K562 (cell line): ENCODE results near the gene RPS2. TPM values are rescaled to one million over a fixed set of nuclear protein-coding genes. Genes with fewer than 3 reads are reported as not detected.
A peak's percentile ranks its signal among the peaks of the same experiment; 100 is the strongest.

ENCODE experiments used
- AFF4 ChIP-seq: sonication (generic); formaldehyde crosslinking; IDR thresholded peaks from 2 replicates; pipeline ENCODE4 v1.8.0; 2023; ENCODE audit warnings: mild to moderate bottlenecking, missing genetic modification reagents
- ARNT ChIP-seq, 2 experiments: fragments of 450-650 bp; IDR thresholded peaks; 2 replicates each; pipeline ENCODE4 v1.6.1; 2016; ENCODE audit warnings: mild to moderate bottlenecking in 1 of 2
- ILF3 ChIP-seq: fragments of 450-650 bp; IDR thresholded peaks from 2 replicates; pipeline ENCODE4 v1.6.1; 2018; ENCODE audit warnings: antibody characterized with exemption, mild to moderate bottlenecking, moderate library complexity, borderline replicate concordance
- LARP7 ChIP-seq: fragments of 450-650 bp; IDR thresholded peaks from 2 replicates; pipeline ENCODE4 v1.6.1; 2016
- MIER1 ChIP-seq: fragments of 450-650 bp; IDR thresholded peaks from 2 replicates; pipeline ENCODE4 v1.6.1; 2016; ENCODE audit warnings: antibody characterized with exemption, mild to moderate bottlenecking, low read depth
- NR2C1 ChIP-seq, 2 experiments: fragments of 450-650 bp; IDR thresholded peaks; 2 replicates each; pipeline ENCODE4 v1.6.1; 2017; ENCODE audit warnings: mild to moderate bottlenecking in 2 of 2, antibody characterized with exemption in 1 of 2, inconsistent platforms in 1 of 2, missing compliant biosample characterization in 1 of 2, missing genetic modification characterization in 1 of 2
- OTX1 ChIP-seq: fragments of 450-650 bp; formaldehyde crosslinking; IDR thresholded peaks from 2 replicates; pipeline ENCODE4 v1.4.0; 2022; ENCODE audit warnings: mild to moderate bottlenecking
- PHB ChIP-seq: fragments of 250-450 bp; sonication (Bioruptor Pico); IDR thresholded peaks from 2 replicates; pipeline ENCODE4 v1.5.0; 2021
- PPARD ChIP-seq: fragments of 250-450 bp; sonication (Bioruptor Pico); IDR thresholded peaks from 2 replicates; pipeline ENCODE4 v1.8.0; 2022; ENCODE audit warnings: inconsistent platforms, mild to moderate bottlenecking, moderate library complexity
- PRPF4 ChIP-seq: fragments of 200-400 bp; formaldehyde crosslinking; IDR thresholded peaks from one replicate; pipeline ENCODE4 v1.6.1; 2017; ENCODE audit warnings: low read length, low read depth, mild to moderate bottlenecking; ENCODE audit not compliant: insufficient read depth, poor library complexity, severe bottlenecking
- PTRF ChIP-seq: fragments of 450-650 bp; IDR thresholded peaks from 2 replicates; pipeline ENCODE4 v1.6.1; 2016; ENCODE audit warnings: mild to moderate bottlenecking, missing genetic modification characterization, missing compliant biosample characterization
- RAD21 ChIP-seq, 2 experiments: fragments of 250-450 bp in 1 of 2; fragments of 450-650 bp in 1 of 2; sonication (Bioruptor Pico) in 1 of 2; formaldehyde crosslinking in 1 of 2; IDR thresholded peaks in 1 of 2; conservative IDR thresholded peaks in 1 of 2; 2 replicates each; pipeline versions ENCODE4 v1.4.0 to v1.8.0; 2020 to 2022; ENCODE audit warnings: mild to moderate bottlenecking in 2 of 2, moderate library complexity in 1 of 2
- SNRNP70 ChIP-seq: fragments of 200-400 bp; formaldehyde crosslinking; optimal IDR thresholded peaks from 2 replicates; pipeline ENCODE3; 2017; ENCODE audit warnings: low read depth, low read length
- TCFL5 ChIP-seq: fragments of 250-450 bp; sonication (Bioruptor Pico); conservative IDR thresholded peaks from 2 replicates; pipeline ENCODE4 v1.6.1; 2021; ENCODE audit warnings: mild to moderate bottlenecking, moderate library complexity, matching md5 sums
- TRIM24 ChIP-seq, 2 experiments: fragments of 450-650 bp; IDR thresholded peaks; 2 replicates each; pipeline ENCODE4 v1.6.1; 2016
- ZNF146 ChIP-seq: IDR thresholded peaks from one replicate; pipeline ENCODE4 v1.6.1; 2018; ENCODE audit warnings: missing compliant biosample characterization; ENCODE audit not compliant: unreplicated experiment
- ZNF175 ChIP-seq: fragments of 200-800 bp; sonication (Bioruptor generic); IDR thresholded peaks from 2 replicates; pipeline ENCODE4 v1.6.1; 2016; ENCODE audit warnings: low read depth, mild to moderate bottlenecking, missing genetic modification characterization, missing compliant biosample characterization
- ZNF436 ChIP-seq: fragments of 250-450, 450-650 bp; sonication (Bioruptor Pico); formaldehyde crosslinking; IDR thresholded peaks from 2 replicates; pipeline ENCODE4 v1.7.0; 2020; ENCODE audit warnings: mild to moderate bottlenecking
- ZNF511 ChIP-seq: sonication (generic); formaldehyde crosslinking; IDR thresholded peaks from 2 replicates; pipeline ENCODE4 v1.8.0; 2022; ENCODE audit warnings: mild to moderate bottlenecking, missing genetic modification reagents
- polyA plus RNA-seq, 8 experiments: library from polyadenylated mRNA; depleted of rRNA in 4 of 8; stranded (reverse) in 5 of 8; unstranded in 3 of 8; fragments of >200 nt; fragmentation: Nextera tagmentation in 2 of 8; fragmentation: Illumina TruSeq in 1 of 8; extraction: Ambion mirVana in 2 of 8; extraction: Trizol in 1 of 8; gene quantifications; 2 replicates each; pipeline versions ENCODE4 v1.2.1 to v1.2.3, GENCODE V29; 2011 to 2014; ENCODE audit warnings: inconsistent platforms in 1 of 8, missing spikeins in 1 of 8
- total RNA-seq, 7 experiments: library from RNA; depleted of rRNA in 6 of 7; stranded (reverse); fragments of >200 nt in 6 of 7; fragmentation: Illumina TruSeq in 2 of 7; extraction: Trizol in 2 of 7; gene quantifications; 2 replicates each; pipeline versions ENCODE4 v1.2.1 to v1.2.3, GENCODE V29; 2011 to 2021; ENCODE audit warnings: low replicate concordance in 1 of 7
- TF ChIP-seq, protein P1 (sequence below): fragments of 250-450 bp; sonication (Bioruptor Pico); IDR thresholded peaks from 2 replicates; pipeline ENCODE4 v1.8.0; 2022; ENCODE audit warnings: moderate library complexity, mild to moderate bottlenecking, inconsistent platforms
- TF ChIP-seq, protein P2 (sequence below): fragments of 450-650 bp; conservative IDR thresholded peaks from 2 replicates; pipeline ENCODE4 v1.6.1; 2016; ENCODE audit warnings: missing genetic modification characterization, low read depth, mild to moderate bottlenecking, missing compliant biosample characterization, moderate library complexity

Gene RPS2
- total and polyA plus RNA-seq, 9 of the 15 experiments (the other 6 are each of a cell fraction or from before 2014, with no cell fraction given), result 834 to 4,794 (median 3,793) TPM

- TF ChIP-seq, protein P1, sequence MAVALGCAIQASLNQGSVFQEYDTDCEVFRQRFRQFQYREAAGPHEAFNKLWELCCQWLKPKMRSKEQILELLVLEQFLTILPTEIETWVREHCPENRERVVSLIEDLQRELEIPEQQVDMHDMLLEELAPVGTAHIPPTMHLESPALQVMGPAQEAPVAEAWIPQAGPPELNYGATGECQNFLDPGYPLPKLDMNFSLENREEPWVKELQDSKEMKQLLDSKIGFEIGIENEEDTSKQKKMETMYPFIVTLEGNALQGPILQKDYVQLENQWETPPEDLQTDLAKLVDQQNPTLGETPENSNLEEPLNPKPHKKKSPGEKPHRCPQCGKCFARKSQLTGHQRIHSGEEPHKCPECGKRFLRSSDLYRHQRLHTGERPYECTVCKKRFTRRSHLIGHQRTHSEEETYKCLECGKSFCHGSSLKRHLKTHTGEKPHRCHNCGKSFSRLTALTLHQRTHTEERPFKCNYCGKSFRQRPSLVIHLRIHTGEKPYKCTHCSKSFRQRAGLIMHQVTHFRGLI (CRISPR knock-in tag), result no peak
- TF ChIP-seq OTX1 (CRISPR knock-in tag) (no peak), PPARD (CRISPR knock-in tag) (no peak), NR2C1 (IDR thresholded peaks at IDR 0.05) (no peak), NR2C1 (tag; IDR thresholded peaks at IDR 0.05) (peak; percentile 51; the same call in 1 of the 2 replicates), ZNF175 (CRISPR knock-in tag) (no peak), ARNT (IDR thresholded peaks at IDR 0.05) (peak in 1 of 2 experiments; percentile 33; a peak in 1 of 4 replicates), RAD21 (CRISPR knock-in tag; conservative IDR thresholded peaks at IDR 0.05 in 1 of 2, IDR thresholded peaks at IDR 0.05 in 1 of 2) (peak; percentile 61 to 73), SNRNP70 (no peak), ZNF436 (CRISPR knock-in tag) (no peak), LARP7 (no peak), PRPF4 (no peak), TRIM24 (IDR thresholded peaks at IDR 0.05) (0 out of 4 replicates have a peak, but pooled peaks of 1 of the 2 experiments have one; percentile 6), PTRF (tag) (no peak), TCFL5 (CRISPR knock-in tag) (no peak), ZNF511 (CRISPR knock-in tag) (peak; percentile 19; the same call in 1 of the 2 replicates), PHB (CRISPR knock-in tag) (no peak), ZNF146 (no peak), MIER1 (no peak), ILF3 (no peak), AFF4 (no peak)
- TF ChIP-seq, protein P2, sequence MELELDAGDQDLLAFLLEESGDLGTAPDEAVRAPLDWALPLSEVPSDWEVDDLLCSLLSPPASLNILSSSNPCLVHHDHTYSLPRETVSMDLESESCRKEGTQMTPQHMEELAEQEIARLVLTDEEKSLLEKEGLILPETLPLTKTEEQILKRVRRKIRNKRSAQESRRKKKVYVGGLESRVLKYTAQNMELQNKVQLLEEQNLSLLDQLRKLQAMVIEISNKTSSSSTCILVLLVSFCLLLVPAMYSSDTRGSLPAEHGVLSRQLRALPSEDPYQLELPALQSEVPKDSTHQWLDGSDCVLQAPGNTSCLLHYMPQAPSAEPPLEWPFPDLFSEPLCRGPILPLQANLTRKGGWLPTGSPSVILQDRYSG (tag), result no peak
These were observed 39.4 kb upstream of the RPS2 start (continued) for GRCh38 chr16:2003827-2004641.
